H1 (cell line): Measurements from ENCODE around the gene ANKIB1. TPM values are rescaled to one million over a fixed set of nuclear protein-coding genes. Genes with fewer than 3 reads are reported as not detected.

Source experiments
- CTCF ChIA-PET: fragments of 300-600 bp; sonication (Branson Sonifier 250); formaldehyde crosslinking; loops from one replicate; lab custom pipeline; 2021; ENCODE audit not compliant: partially characterized antibody; lab: Charles Lee
- POLR2A ChIA-PET: fragments of 300-600 bp; sonication (Branson Sonifier 250); formaldehyde crosslinking; loops from one replicate; lab custom pipeline; 2021; ENCODE audit warnings: inconsistent platforms; ENCODE audit not compliant: partially characterized antibody; lab: Charles Lee
- DNase-seq, 2 experiments: peaks; one replicate each; pipeline versions ENCODE4 v3.0.0 to v3.0.0-alpha.2; 2010 to 2022; ENCODE audit warnings: low spot score in 2 of 2, low read depth in 1 of 2, mixed read lengths in 1 of 2
- FAIRE-seq: peaks from 2 replicates; lab custom pipeline; 2011; peaks lifted over from hg19 to GRCh38; lab: Jason Lieb, UNC
- H2AFZ ChIP-seq: 2 replicates; pipeline ENCODE4 v1.8.1; 2012; ENCODE audit warnings: low read length, inconsistent platforms
- H2AK5ac ChIP-seq: 2 replicates; pipeline ENCODE4 v1.6.1; 2013; ENCODE audit warnings: low read depth, low read length
- H2BK120ac ChIP-seq: replicated peaks from 2 replicates; pipeline ENCODE3; 2013; ENCODE audit warnings: low read depth, low read length, inconsistent platforms
- H2BK12ac ChIP-seq: 2 replicates; pipeline ENCODE4 v1.6.1; 2013; ENCODE audit warnings: low read depth, low read length
- H2BK15ac ChIP-seq: 2 replicates; pipeline ENCODE4 v1.6.1; 2013; ENCODE audit warnings: low read length
- H2BK20ac ChIP-seq: 2 replicates; pipeline ENCODE4 v1.6.1; 2013; ENCODE audit warnings: low read length
- H2BK5ac ChIP-seq: 2 replicates; pipeline ENCODE4 v1.6.1; 2013; ENCODE audit warnings: low read depth, low read length
- H3K14ac ChIP-seq: 2 replicates; pipeline ENCODE4 v1.6.1; 2013; ENCODE audit warnings: inconsistent platforms; ENCODE audit not compliant: insufficient read length
- H3K18ac ChIP-seq: 2 replicates; pipeline ENCODE4 v1.6.1; 2013; ENCODE audit warnings: low read length; ENCODE audit errors: extremely low read depth
- H3K23ac ChIP-seq: 2 replicates; pipeline ENCODE4 v1.6.1; 2013; ENCODE audit warnings: inconsistent platforms; ENCODE audit not compliant: insufficient read length
- H3K23me2 ChIP-seq: 2 replicates; pipeline ENCODE4 v1.6.1; 2013; ENCODE audit warnings: low read depth, low read length
- H3K27ac ChIP-seq: 2 replicates; pipeline ENCODE4 v1.6.1; 2011; ENCODE audit warnings: low read depth, low read length, inconsistent platforms
- H3K27me3 ChIP-seq, 4 experiments: replicated peaks in 1 of 4; 1 replicate in 1 of 4; 2 replicates in 3 of 4; pipeline versions ENCODE4 v1.6.1 to v1.8.1; 2011 to 2013; ENCODE audit warnings: low read length in 3 of 4, mild to moderate bottlenecking in 3 of 4, inconsistent platforms in 2 of 4, mixed read lengths in 2 of 4, moderate library complexity in 1 of 4; ENCODE audit not compliant: control insufficient read depth in 3 of 4, insufficient read depth in 3 of 4; ENCODE audit errors: extremely low read depth in 1 of 4
- H3K36me3 ChIP-seq, 4 experiments: 2 replicates each; pipeline versions ENCODE4 v1.6.1 to v1.8.1; 2011 to 2013; ENCODE audit warnings: mild to moderate bottlenecking in 4 of 4, low read length in 3 of 4, moderate library complexity in 2 of 4, control low read depth in 1 of 4, inconsistent platforms in 1 of 4; ENCODE audit not compliant: insufficient read depth in 4 of 4, control insufficient read depth in 2 of 4
- H3K4ac ChIP-seq: replicated peaks from 2 replicates; pipeline ENCODE3; 2013; ENCODE audit warnings: low read length, low read depth, mixed read lengths, inconsistent platforms; ENCODE audit not compliant: insufficient read length
- H3K4me1 ChIP-seq, 4 experiments: replicated peaks in 1 of 4; 1 replicate in 1 of 4; 2 replicates in 3 of 4; pipeline versions ENCODE4 v1.6.1 to v1.8.1; 2011 to 2013; ENCODE audit warnings: low read length in 3 of 4, inconsistent platforms in 2 of 4, mixed read lengths in 1 of 4; ENCODE audit not compliant: insufficient read depth in 4 of 4, control insufficient read depth in 3 of 4
- H3K4me2 ChIP-seq, 2 experiments: 2 replicates each; pipeline versions ENCODE4 v1.6.1 to v1.8.1; 2011 to 2013; ENCODE audit warnings: low read depth in 2 of 2, low read length in 2 of 2, control low read depth in 1 of 2, inconsistent platforms in 1 of 2, mild to moderate bottlenecking in 1 of 2; ENCODE audit not compliant: insufficient read depth in 1 of 2
- H3K4me3 ChIP-seq, 4 experiments: fragments of 200-600, 300-600 bp in 1 of 4; sonication (generic), shearing (Covaris generic), sonication (Bioruptor Twin) in 1 of 4; 2 replicates each; pipeline versions ENCODE4 v1.5.1 to v1.8.1; 2011 to 2016; ENCODE audit warnings: low read length in 4 of 4, low read depth in 3 of 4, control low read depth in 2 of 4, inconsistent platforms in 2 of 4, mild to moderate bottlenecking in 2 of 4, mixed read lengths in 1 of 4, moderate library complexity in 1 of 4; ENCODE audit not compliant: insufficient read depth in 2 of 4; ENCODE audit errors: extremely low read depth in 1 of 4
- H3K56ac ChIP-seq: replicated peaks from 2 replicates; pipeline ENCODE3; 2013; ENCODE audit warnings: low read depth, mild to moderate bottlenecking, mixed read lengths, low read length, inconsistent platforms; ENCODE audit not compliant: insufficient read length
- H3K79me1 ChIP-seq: 2 replicates; pipeline ENCODE4 v1.6.1; 2013; ENCODE audit warnings: low read depth, low read length, control low read depth
- H3K79me2 ChIP-seq, 2 experiments: 2 replicates each; pipeline versions ENCODE4 v1.6.1 to v1.8.1; 2012 to 2013; ENCODE audit warnings: low read length in 2 of 2, mild to moderate bottlenecking in 2 of 2, inconsistent platforms in 1 of 2; ENCODE audit not compliant: insufficient read depth in 2 of 2, control insufficient read depth in 1 of 2
- H3K9ac ChIP-seq, 4 experiments: replicated peaks in 1 of 4; 1 replicate in 1 of 4; 2 replicates in 3 of 4; pipeline versions ENCODE4 v1.6.1 to v1.8.1; 2011 to 2013; ENCODE audit warnings: low read depth in 3 of 4, low read length in 3 of 4, control low read depth in 2 of 4, mild to moderate bottlenecking in 2 of 4, moderate library complexity in 2 of 4, inconsistent platforms in 1 of 4; ENCODE audit errors: extremely low read depth in 1 of 4
- H3K9me3 ChIP-seq, 2 experiments: 2 replicates each; pipeline versions ENCODE4 v1.6.1 to v1.8.1; 2012 to 2013; ENCODE audit warnings: mild to moderate bottlenecking in 2 of 2, moderate library complexity in 2 of 2, control low read depth in 1 of 2, inconsistent platforms in 1 of 2, low read depth in 1 of 2, low read length in 1 of 2, mixed read lengths in 1 of 2; ENCODE audit not compliant: insufficient read depth in 2 of 2
- H4K20me1 ChIP-seq, 2 experiments: replicated peaks in 1 of 2; 2 replicates each; pipeline versions ENCODE3 to v1.8.1; 2011 to 2013; ENCODE audit warnings: inconsistent platforms in 2 of 2, low read length in 2 of 2, mild to moderate bottlenecking in 1 of 2; ENCODE audit not compliant: insufficient read depth in 2 of 2, control insufficient read depth in 1 of 2
- H4K5ac ChIP-seq: 2 replicates; pipeline ENCODE4 v1.6.1; 2013; ENCODE audit warnings: low read length, low read depth, mixed read lengths, inconsistent platforms; ENCODE audit not compliant: insufficient read length
- H4K8ac ChIP-seq: 2 replicates; pipeline ENCODE4 v1.8.0; 2013; ENCODE audit warnings: mild to moderate bottlenecking, moderate library complexity, low read length, inconsistent platforms; ENCODE audit not compliant: insufficient read depth; ENCODE audit errors: extremely low read depth
- H4K91ac ChIP-seq: replicated peaks from 2 replicates; pipeline ENCODE3; 2013; ENCODE audit warnings: low read length, mixed read lengths, inconsistent platforms; ENCODE audit not compliant: insufficient read length
- KDM1A ChIP-seq: fragments of 200-600, 300-600 bp; sonication (generic); IDR thresholded peaks from 2 replicates; pipeline ENCODE4 v1.7.1; 2016; ENCODE audit warnings: mild to moderate bottlenecking, low read length, borderline replicate concordance
- YY1 ChIP-seq: IDR thresholded peaks from 2 replicates; pipeline ENCODE4 v1.6.1; 2011; ENCODE audit warnings: low read depth, mild to moderate bottlenecking, low read length
- WGBS, 2 experiments: shearing (Covaris generic) in 1 of 2; methylation state at CpG; one replicate each; pipeline versions ENCODE4 v1.1.6 to v1.1.7; 2013 to 2015; ENCODE audit warnings: low lambda C conversion rate in 2 of 2, mixed read lengths in 2 of 2, inconsistent platforms in 1 of 2, low coverage in 1 of 2, missing lambda C conversion rate in 1 of 2; ENCODE audit not compliant: insufficient replicate concordance in 2 of 2, insufficient coverage in 1 of 2, insufficient read length in 1 of 2; ENCODE audit errors: extremely low coverage in 1 of 2, missing lambda C conversion rate in 1 of 2; 5-methylcytosine and 5-hydroxymethylcytosine counted together
- polyA plus RNA-seq, 7 experiments: library from polyadenylated mRNA; depleted of rRNA in 3 of 7; stranded (reverse) in 5 of 7; unstranded in 2 of 7; fragments of >200 nt in 5 of 7; fragments of 200-250 nt in 2 of 7; gene quantifications; 1 replicate in 5 of 7; 2 replicates in 1 of 7; 4 replicates in 1 of 7; pipeline versions ENCODE4 v1.2.1 to v1.2.3, GENCODE V29; 2011 to 2013; ENCODE audit warnings: missing spikeins in 2 of 7, mixed read lengths in 2 of 7
- total RNA-seq: library from RNA; stranded (reverse); fragmentation: NEBNext Ultra II Directional; extraction: Animal tissue kit (Norgen Biotek cat#: 25700); gene quantifications from 2 replicates; pipeline ENCODE4 v1.2.1, GENCODE V29; 2021
- TF ChIP-seq, protein P1 (sequence below): IDR thresholded peaks from 2 replicates; pipeline ENCODE4 v1.6.1; 2012; ENCODE audit warnings: low read length, inconsistent platforms

The ANKIB1 gene
- total and polyA plus RNA-seq, 2 of the 8 experiments (the other 6 are each of a cell fraction or from before 2014, with no cell fraction given), result 19.2 to 43.0 TPM

DNA sequence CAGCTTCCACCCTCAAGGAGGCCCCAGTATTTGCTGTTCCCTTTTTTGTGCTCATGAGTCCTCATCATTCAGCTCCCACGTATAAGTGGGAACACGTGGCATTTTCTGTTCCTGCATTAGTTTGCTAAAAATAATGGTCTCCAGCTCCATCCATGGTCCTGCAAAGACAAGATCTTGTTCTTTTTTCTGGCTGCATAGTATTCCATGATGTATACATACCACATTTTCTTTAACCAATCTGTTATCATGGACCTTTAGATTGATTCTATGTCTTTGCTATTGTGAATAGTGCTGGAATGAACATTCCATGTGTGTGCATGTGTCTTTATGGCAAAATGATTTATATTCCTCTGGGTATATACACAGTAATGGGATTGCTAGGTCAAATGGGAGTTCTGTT is 17.0 kb upstream of the ANKIB1 start:
- H2BK15ac ChIP-seq, result no peak overlapping the region
- H3K9me3 ChIP-seq, result peaks cover 0 to 2% of the 10 kb centered on the region in 2 experiments; a peak in 1 of 4 replicates
- WGBS, 2 experiments, result 89% methylated on average over 2 of the region's 2 CpGs; no CpG with 5 or more reads in 1 of the 2 experiments
- H3K56ac ChIP-seq, result no peak overlapping the region
- POLR2A ChIA-PET, result interaction anchor here (0.8 kb wide), 2 partner anchors 17 to 38 kb away, joined by 3 read pairs; partner anchors contain the start of genes ANKIB1 and KRIT1
- no peak overlapping the region for H2BK120ac ChIP-seq
- TF ChIP-seq KDM1A (0 out of 2 replicates have a peak, but pooled peaks have one; percentile 25), YY1 (no peak)
- TF ChIP-seq, protein P1, sequence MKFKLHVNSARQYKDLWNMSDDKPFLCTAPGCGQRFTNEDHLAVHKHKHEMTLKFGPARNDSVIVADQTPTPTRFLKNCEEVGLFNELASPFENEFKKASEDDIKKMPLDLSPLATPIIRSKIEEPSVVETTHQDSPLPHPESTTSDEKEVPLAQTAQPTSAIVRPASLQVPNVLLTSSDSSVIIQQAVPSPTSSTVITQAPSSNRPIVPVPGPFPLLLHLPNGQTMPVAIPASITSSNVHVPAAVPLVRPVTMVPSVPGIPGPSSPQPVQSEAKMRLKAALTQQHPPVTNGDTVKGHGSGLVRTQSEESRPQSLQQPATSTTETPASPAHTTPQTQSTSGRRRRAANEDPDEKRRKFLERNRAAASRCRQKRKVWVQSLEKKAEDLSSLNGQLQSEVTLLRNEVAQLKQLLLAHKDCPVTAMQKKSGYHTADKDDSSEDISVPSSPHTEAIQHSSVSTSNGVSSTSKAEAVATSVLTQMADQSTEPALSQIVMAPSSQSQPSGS, result no peak
- H3K4me3 ChIP-seq, result no peak overlapping the region
- no peak overlapping the region for H3K23ac ChIP-seq
- H4K20me1 ChIP-seq, result no peaks in the 10 kb centered on the region
- H3K27ac ChIP-seq, result no peak overlapping the region
- no peaks in the 10 kb centered on the region for H3K79me2 ChIP-seq
- no peaks in the 10 kb centered on the region for H3K4me1 ChIP-seq
- no peaks in the 10 kb centered on the region for H3K27me3 ChIP-seq
- H3K23me2 ChIP-seq, result no peaks in the 10 kb centered on the region
- FAIRE-seq, result no peak
- H3K36me3 ChIP-seq, result peaks cover 0 to 34% (median 12%) of the 10 kb centered on the region in 4 experiments; a peak in 6 of 8 replicates
- H2BK5ac ChIP-seq, result no peak overlapping the region
- no peak overlapping the region for H4K91ac ChIP-seq
- no peak overlapping the region for H3K9ac ChIP-seq
- no peak overlapping the region for H4K8ac ChIP-seq
- H3K14ac ChIP-seq, result no peak overlapping the region
- no peak overlapping the region for H3K4me2 ChIP-seq
- no peak overlapping the region for H2AFZ ChIP-seq
- no peak overlapping the region for H3K18ac ChIP-seq
- no peak for DNase-seq
- CTCF ChIA-PET, result interaction anchor here (0.6 to 1.0 kb wide), 2 partner anchors 17 to 540 kb away, joined by 3 read pairs; partner anchors contain the start of genes ANKIB1 and KRIT1
- no peaks in the 10 kb centered on the region for H3K79me1 ChIP-seq
- no peak overlapping the region for H4K5ac ChIP-seq
- no peak overlapping the region for H2AK5ac ChIP-seq
- no peak overlapping the region for H2BK20ac ChIP-seq
- H3K4ac ChIP-seq, result no peak overlapping the region
- no peak overlapping the region for H2BK12ac ChIP-seq
